Measurements from ENCODE around the gene NDFIP1. TPM values are rescaled to one million over a fixed set of nuclear protein-coding genes. Genes with fewer than 3 reads are reported as not detected.

The NDFIP1 gene
- total RNA-seq, 6 donors from 2014 or later, result 66.9 to 212 (median 108) TPM

DNA sequence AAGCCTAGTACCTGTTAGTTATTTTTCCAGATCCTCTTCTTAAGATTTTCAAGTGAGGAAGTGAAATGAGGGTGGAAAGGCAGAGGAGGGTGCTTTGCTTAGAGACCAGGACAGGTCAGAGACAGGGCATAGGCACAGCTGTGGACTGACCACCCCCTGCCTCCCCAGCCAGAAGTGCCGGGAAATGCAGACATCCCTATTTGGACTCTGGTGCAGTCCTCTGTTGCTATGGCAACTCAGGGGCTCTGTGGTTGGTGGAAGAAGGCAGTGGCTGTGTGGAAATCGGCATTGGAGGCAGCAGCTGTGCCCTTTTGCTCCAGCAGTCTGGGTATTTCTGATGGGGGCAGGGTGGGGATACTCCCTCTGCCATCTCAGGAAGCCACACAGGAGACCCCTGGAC lies 43.3 kb upstream of the NDFIP1 start:
- DNase-seq, result no peak
- ATAC-seq (ENCODE audit: low FRiP score in 2 of 2), result peak; percentile 6 to 34

DNA sequence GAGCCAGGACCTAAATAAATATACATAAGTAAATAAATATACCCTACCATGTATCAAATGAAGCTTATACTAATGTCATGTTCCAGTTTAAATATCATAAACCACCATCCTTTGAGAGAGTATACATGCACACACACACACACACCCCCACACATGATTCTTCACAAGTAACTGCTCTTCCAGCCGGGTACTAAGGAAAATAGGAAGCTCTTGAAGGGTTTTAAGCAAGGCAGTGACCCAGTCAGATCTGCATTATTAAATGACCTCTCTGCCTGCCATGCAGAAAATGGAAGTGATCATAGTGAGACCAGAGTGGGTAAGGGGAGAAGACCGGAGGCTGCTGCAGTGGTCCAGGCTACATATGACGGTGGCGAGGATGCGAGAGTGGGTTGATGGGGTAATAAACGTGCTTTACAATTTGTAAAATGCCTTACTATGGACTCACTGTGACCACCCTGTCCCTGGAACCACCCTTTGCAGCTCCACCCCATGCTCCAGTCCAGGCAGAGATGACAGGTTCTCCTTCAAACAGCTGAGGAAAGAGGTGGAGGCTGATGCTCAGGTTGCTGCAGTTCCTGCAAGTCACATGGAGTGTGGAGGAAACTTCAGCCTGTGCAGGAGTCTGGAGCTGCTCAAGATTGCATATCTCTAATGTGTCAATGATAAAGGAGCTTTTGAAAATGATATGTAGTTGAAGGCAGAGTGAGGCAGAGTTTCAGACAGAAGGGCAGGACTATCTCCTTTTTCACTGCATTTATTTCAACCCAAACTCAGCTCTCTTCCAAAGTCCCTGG lies 38.8 kb upstream of the NDFIP1 start:
- ATAC-seq (ENCODE audit: low FRiP score in 2 of 2) (no peak), DNase-seq (no peak)
- Histone ChIP-seq H3K27me3 (no peaks in the 10 kb centered on the region), H3K4me3 (no peak overlapping the region), H3K9me3 (no peaks in the 10 kb centered on the region), H3K27ac (no peak overlapping the region), H3K4me1 (no peaks in the 10 kb centered on the region), H3K36me3 (no peaks in the 10 kb centered on the region)
- WGBS, 2 donors, result 82 to 92% methylated on average over 6 of the region's 6 CpGs
- TF ChIP-seq POLR2AphosphoS5 (IDR thresholded peaks at IDR 0.05) (no peak), EP300 (IDR thresholded peaks at IDR 0.05) (no peak), POLR2A (IDR thresholded peaks at IDR 0.05) (no peak)
- TF ChIP-seq, protein P1, sequence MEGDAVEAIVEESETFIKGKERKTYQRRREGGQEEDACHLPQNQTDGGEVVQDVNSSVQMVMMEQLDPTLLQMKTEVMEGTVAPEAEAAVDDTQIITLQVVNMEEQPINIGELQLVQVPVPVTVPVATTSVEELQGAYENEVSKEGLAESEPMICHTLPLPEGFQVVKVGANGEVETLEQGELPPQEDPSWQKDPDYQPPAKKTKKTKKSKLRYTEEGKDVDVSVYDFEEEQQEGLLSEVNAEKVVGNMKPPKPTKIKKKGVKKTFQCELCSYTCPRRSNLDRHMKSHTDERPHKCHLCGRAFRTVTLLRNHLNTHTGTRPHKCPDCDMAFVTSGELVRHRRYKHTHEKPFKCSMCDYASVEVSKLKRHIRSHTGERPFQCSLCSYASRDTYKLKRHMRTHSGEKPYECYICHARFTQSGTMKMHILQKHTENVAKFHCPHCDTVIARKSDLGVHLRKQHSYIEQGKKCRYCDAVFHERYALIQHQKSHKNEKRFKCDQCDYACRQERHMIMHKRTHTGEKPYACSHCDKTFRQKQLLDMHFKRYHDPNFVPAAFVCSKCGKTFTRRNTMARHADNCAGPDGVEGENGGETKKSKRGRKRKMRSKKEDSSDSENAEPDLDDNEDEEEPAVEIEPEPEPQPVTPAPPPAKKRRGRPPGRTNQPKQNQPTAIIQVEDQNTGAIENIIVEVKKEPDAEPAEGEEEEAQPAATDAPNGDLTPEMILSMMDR (IDR thresholded peaks at IDR 0.05), result no peak

More for the DNA sequence above, 43.3 kb upstream of the NDFIP1 start:
- no peak for TF ChIP-seq EP300 (IDR thresholded peaks at IDR 0.05)
- no peak for TF ChIP-seq POLR2AphosphoS5 (IDR thresholded peaks at IDR 0.05)
- TF ChIP-seq POLR2A (IDR thresholded peaks at IDR 0.05), result no peak
- Histone ChIP-seq H3K36me3 (no peaks in the 10 kb centered on the region), H3K4me1 (peaks cover 0 to 9% (median 6%) of the 10 kb centered on the region in 4 donors), H3K27ac (no peak overlapping the region), H3K27me3 (no peaks in the 10 kb centered on the region), H3K9me3 (no peaks in the 10 kb centered on the region), H3K4me3 (no peak overlapping the region)
- 50 to 58% methylated on average over 1 to 2 of the region's 2 CpGs for WGBS, 2 donors

DNA sequence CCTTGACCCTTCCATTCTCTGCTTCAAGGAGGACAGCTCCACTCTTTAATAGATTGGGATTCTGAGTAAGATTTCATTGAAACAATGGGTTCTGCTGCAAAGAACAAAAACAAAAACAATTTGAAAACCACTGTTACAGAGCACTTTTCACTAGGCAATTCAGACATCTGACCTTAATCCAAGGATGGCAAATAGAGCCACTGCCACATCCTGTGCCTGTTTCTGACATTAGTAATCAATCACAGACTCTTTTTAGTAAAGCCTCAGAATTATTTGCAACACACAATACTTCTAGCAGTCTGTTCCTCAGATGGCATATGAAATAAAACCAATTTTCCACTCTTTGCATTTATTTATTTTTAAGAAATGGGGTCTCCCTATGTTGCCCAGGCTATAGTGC lies 37.8 kb upstream of the NDFIP1 start:
- H3K4me3 ChIP-seq, result no peak overlapping the region
- no peak overlapping the region for H3K27ac ChIP-seq
- TF ChIP-seq POLR2AphosphoS5 (IDR thresholded peaks at IDR 0.05) (no peak), POLR2A (IDR thresholded peaks at IDR 0.05) (no peak), EP300 (IDR thresholded peaks at IDR 0.05) (no peak)
- TF ChIP-seq, protein P1 (IDR thresholded peaks at IDR 0.05), result no peak
- DNase-seq, result no peak
- H3K27me3 ChIP-seq, result no peaks in the 10 kb centered on the region
- ATAC-seq (ENCODE audit: low FRiP score in 2 of 2), result no peak
- no peaks in the 10 kb centered on the region for H3K36me3 ChIP-seq
- H3K4me1 ChIP-seq, result no peaks in the 10 kb centered on the region
- H3K9me3 ChIP-seq, result no peaks in the 10 kb centered on the region

DNA sequence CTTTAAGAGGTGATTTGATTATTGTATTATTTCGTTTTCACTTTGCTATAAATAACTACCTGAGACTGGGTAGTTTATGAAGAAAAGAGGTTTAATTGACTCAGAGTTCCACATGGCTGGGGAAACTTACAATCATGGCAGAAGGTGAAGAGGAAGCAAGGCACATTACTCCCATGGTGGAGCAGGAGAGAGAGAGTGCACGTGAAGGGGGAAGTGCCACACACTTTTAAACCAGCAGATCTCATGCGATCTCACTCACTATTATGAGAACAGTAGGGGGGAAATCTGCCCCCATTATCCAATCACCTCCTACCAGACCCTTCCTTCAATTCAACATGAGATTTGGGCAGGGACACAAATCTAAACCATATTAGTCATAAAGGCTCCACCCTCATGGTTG lies 36.1 kb upstream of the NDFIP1 start:
- Histone ChIP-seq H3K36me3 (no peaks in the 10 kb centered on the region), H3K9me3 (no peaks in the 10 kb centered on the region), H3K27me3 (no peaks in the 10 kb centered on the region), H3K4me3 (no peak overlapping the region), H3K27ac (no peak overlapping the region), H3K4me1 (no peaks in the 10 kb centered on the region)
- DNase-seq, result no peak
- TF ChIP-seq EP300 (IDR thresholded peaks at IDR 0.05) (no peak), POLR2AphosphoS5 (IDR thresholded peaks at IDR 0.05) (no peak), POLR2A (IDR thresholded peaks at IDR 0.05) (no peak)
- TF ChIP-seq, protein P1 (IDR thresholded peaks at IDR 0.05), result no peak
- WGBS, 2 donors, result 55 to 56% methylated on average over 3 of the region's 3 CpGs
- ATAC-seq (ENCODE audit: low FRiP score in 2 of 2), result no peak

DNA sequence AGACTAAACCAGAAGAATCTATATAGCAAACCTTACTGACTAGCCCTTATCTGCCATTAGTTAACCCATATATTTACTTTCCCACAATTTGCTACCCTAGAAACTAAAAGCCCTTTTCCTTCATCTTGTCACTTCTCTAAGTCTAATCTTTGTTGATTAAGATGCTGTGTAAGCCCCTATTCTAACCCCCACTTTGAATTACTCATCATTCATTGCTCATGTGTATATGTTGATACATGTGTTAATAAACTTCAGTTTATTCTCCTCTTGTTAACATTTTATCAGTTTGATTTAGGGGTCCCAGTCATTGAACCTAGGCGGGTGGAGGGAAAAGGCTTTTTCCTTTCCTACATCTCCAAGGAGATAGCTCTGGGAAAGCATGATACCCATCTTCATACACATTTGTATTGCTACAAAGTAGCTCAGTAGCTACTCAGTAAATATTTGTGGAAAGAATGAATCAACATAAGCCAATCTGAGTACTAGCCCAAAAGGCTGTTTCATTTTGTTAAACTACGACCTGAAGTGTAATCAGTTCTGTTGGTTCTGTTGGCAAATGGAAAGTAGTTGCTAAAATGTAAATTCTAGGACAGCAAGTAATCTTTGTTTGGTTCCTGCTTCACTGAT lies 35.1 kb upstream of the NDFIP1 start:
- Histone ChIP-seq H3K27ac (no peak overlapping the region), H3K27me3 (no peaks in the 10 kb centered on the region), H3K4me1 (no peaks in the 10 kb centered on the region), H3K4me3 (no peak overlapping the region), H3K9me3 (no peaks in the 10 kb centered on the region), H3K36me3 (no peaks in the 10 kb centered on the region)
- DNase-seq, result no peak
- WGBS, 2 donors, result 79 to 88% methylated on average over 2 of the region's 2 CpGs
- ATAC-seq (ENCODE audit: low FRiP score in 2 of 2), result no peak
- TF ChIP-seq, protein P1 (IDR thresholded peaks at IDR 0.05), result no peak
- TF ChIP-seq EP300 (IDR thresholded peaks at IDR 0.05), result no peak
- TF ChIP-seq POLR2A (IDR thresholded peaks at IDR 0.05), result no peak
- no peak for TF ChIP-seq POLR2AphosphoS5 (IDR thresholded peaks at IDR 0.05)
